ENCODE measurements around the gene SUN2.

GRCh38 chr22:38766076-38766777 is 10.4 kb upstream of the SUN2 start:
- TF ChIP-seq CTCF (conservative IDR thresholded peaks at IDR 0.05) (peak; percentile 99), ZFX (IDR thresholded peaks at IDR 0.05) (no peak)

All from C4-2B (cell line).